ENCODE data around the gene SPDEF.

- TF ChIP-seq, protein P1, sequence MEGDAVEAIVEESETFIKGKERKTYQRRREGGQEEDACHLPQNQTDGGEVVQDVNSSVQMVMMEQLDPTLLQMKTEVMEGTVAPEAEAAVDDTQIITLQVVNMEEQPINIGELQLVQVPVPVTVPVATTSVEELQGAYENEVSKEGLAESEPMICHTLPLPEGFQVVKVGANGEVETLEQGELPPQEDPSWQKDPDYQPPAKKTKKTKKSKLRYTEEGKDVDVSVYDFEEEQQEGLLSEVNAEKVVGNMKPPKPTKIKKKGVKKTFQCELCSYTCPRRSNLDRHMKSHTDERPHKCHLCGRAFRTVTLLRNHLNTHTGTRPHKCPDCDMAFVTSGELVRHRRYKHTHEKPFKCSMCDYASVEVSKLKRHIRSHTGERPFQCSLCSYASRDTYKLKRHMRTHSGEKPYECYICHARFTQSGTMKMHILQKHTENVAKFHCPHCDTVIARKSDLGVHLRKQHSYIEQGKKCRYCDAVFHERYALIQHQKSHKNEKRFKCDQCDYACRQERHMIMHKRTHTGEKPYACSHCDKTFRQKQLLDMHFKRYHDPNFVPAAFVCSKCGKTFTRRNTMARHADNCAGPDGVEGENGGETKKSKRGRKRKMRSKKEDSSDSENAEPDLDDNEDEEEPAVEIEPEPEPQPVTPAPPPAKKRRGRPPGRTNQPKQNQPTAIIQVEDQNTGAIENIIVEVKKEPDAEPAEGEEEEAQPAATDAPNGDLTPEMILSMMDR (IDR thresholded peaks at IDR 0.05) = no peak
- TF ChIP-seq POLR2A (IDR thresholded peaks at IDR 0.05) = no peak
Measured at GRCh38 chr6:34512738-34513115, 43.4 kb downstream of the SPDEF start.
